GM12874 (cell line): ENCODE data around the gene CDC42EP5.

Experiments
- CTCF ChIP-seq: IDR thresholded peaks from 2 replicates; pipeline ENCODE4 v1.5.1; 2011; ENCODE audit warnings: low read depth, mild to moderate bottlenecking, control low read depth, low read length, moderate library complexity; ENCODE audit not compliant: insufficient read depth

The CDC42EP5 gene

GRCh38 chr19:54436031-54436523, 37.0 kb downstream of the CDC42EP5 start:
- TF ChIP-seq CTCF, result no peak

GRCh38 chr19:54435551-54436016, 37.5 kb downstream of the CDC42EP5 start:
- TF ChIP-seq CTCF, result no peak

GRCh38 chr19:54434873-54435214, 38.3 kb downstream of the CDC42EP5 start:
- no peak for TF ChIP-seq CTCF

GRCh38 chr19:54434112-54434872, 38.8 kb downstream of the CDC42EP5 start:
- no peak for TF ChIP-seq CTCF

GRCh38 chr19:54433697-54434096, 39.4 kb downstream of the CDC42EP5 start:
- TF ChIP-seq CTCF, result no peak

- no peak for TF ChIP-seq CTCF
Measured at GRCh38 chr19:54432144-54432738, 40.9 kb downstream of the CDC42EP5 start.

- TF ChIP-seq CTCF, result no peak
Measured at GRCh38 chr19:54431255-54431838, 41.7 kb downstream of the CDC42EP5 start.
